GF-D8 (cell line): ENCODE measurements around the gene LRRC59.

Experiments used
- DNase-seq: peaks from one replicate; lab custom pipeline; 2025; lab: John Stamatoyannopoulos, UW

LRRC59 gene

DNA sequence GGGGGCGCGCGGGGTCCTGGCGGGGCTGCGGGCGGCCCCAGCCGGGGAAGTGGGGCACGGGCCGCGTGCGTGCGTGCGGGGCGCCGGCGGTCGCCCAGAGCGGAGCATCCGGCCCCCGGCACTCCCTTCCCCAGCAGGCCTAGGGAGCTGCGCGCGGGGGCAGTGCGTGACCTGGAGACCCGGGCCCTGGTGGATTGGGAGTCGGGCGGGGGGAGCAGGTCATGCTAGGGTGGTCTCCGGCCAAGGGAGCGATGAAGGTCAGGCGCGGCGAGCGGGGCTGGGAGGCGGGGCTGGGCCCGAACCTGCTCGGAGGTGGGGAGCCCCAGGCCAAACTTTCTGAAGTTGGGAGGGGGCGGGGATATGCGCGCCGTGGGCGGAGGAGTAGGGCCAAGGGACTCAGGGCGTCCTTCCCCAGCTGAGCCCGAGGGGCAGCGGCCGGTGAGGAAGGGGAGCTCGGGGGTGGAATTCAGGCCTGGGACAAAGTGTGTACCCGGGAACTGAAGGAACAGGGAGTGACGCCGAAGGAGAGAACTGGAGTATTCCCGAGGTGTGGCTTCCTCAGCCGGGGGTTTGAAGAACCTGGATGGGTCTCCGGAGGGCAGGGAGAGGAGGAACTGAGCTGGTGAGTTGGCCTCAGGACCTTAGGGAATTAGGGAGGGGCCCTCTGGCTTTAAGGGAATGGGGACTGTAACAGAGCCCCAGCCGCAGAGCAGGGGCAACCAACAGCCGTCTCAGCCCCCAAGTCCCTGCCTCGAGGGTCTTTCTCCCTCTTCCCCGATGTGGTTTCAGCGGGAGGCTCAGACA lies 50.8 kb downstream of the LRRC59 start:
- peak; percentile 9 for DNase-seq

DNA sequence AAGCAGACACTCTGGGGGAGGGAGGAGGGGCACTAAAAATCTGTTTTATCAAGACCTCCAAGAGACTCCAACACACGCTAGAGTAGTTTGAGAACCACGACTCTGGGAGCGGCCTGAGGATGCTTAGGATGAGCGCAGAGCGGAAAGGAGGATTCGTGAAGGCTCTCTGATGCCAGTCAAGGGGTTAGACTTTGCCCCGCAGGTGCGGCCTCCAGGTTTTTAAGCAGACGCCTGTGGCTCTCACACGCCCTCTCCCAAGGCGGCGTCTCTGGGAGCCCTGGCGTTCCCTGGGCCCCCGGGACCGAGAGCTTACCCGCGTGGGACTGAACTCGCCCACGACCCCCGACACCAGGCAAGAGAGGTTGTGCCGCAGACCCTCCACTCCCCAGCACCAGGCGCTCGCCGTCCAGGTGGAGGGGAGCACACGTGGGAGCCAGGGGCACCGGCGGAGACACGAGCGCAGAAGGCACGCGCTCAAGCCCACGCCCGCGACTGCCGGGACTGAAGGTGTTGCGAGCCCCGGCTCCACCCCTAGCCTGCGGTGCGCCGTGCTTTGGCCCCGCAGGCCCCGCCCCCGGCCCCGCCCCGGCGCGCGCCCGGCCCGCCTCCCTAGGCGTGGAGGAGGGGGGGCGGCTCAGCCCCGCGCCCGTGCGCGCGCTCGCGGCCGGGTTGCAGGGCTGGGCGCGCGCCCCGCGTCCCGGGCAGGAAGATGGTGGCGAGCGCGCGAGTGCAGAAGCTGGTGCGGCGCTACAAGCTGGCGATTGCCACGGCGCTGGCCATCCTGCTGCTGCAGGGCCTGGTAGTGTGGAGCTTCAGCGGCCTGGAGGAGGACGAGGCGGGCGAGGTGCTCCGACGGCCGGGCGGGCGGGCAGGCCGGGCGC lies 51.7 kb downstream of the LRRC59 start, which contains the start of gene XYLT2:
TSS of gene XYLT2 (plus strand) at position 695 of the 881 bp plus-strand sequence. CDS start at position 710, 15 bp downstream.
- peak; percentile 37 for DNase-seq

DNA sequence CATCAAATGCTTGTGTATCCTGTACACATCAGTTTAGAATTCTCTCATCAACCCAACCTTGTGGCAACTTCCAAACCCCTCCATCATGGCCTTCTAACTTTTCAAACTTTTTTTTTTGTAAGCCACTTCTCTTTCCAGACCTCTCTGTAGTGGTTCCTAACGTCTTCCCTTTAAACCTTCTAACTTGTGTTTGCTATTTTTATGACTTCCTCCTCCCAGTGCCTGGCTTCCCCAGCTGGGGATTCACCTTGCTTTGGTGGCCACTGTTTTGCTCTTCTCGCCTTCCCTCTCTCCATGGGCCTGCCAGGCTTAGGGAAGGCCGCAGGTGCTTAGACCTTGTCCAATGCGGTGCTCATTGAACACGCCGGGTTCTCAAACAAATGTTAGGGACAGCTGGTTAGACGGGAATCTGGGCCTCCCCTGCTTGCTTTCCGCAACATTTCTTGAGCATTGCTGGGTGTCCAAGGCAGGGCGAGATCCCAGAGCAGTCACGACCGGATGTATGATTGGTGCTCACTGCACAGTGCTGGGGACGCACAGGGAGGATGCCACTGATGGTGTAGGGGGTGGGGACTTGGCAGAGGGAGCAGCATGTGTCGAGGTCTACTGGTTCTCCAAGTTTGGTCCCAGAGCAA lies 52.5 kb downstream of the LRRC59 start:
- peak; percentile 12 for DNase-seq

DNA sequence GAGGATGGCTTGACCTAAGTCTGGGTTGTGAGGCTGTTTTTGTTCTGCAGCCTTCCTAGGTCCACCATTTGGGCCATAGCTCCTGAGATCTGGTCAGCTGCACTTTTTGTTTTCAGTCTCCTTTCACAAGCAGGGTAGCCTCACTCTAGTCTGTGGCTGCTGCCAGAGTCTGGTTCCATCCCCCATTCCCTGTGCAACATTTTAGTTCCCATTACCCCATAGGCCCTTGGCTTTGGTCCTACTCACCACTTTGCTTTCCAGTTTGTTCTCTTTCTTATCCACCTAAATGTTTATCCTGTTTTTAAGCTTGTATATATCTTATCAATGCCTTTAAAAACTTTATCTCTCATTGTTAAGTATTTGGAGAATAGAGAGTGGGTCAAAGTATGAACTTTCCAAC lies 57.9 kb downstream of the LRRC59 start:
- DNase-seq, result no peak

DNA sequence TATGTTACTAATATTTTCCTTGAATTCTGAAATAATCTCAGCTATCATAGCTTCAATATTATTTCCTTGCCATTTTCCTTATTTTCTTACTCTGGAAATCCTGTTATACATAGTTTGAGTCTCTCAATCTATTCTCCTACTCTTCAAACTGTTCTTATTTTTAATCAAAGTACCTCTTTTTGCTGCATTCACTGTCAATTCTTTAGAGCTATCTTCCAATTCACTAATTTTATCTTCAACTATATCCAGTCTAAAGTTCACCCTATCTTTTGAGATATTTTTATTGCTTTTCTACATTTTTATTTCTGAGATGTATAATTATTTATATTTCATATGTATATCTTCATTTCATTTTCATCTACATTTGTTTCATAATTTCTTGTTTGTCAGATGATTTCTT lies 58.7 kb downstream of the LRRC59 start:
- DNase-seq, result no peak

DNA sequence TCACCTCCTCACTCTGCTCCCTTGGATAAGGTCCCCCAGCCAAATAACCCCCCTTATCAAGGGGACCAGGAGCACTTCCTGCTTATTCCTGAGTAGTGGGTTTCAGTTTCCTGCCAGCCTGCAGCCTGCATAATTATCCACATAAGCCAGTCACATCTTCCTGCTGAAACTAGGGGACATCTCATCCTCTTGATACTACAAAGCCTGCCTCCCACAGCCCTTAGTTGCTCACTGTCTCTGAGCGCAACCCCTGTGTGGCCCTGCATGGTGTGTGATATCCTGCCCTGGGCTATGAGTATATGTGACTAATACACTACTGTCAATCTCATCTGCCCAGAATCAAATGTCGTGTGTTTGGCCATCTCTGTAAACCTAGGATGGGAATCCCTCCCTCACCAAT lies 59.4 kb downstream of the LRRC59 start:
- no peak for DNase-seq

DNA sequence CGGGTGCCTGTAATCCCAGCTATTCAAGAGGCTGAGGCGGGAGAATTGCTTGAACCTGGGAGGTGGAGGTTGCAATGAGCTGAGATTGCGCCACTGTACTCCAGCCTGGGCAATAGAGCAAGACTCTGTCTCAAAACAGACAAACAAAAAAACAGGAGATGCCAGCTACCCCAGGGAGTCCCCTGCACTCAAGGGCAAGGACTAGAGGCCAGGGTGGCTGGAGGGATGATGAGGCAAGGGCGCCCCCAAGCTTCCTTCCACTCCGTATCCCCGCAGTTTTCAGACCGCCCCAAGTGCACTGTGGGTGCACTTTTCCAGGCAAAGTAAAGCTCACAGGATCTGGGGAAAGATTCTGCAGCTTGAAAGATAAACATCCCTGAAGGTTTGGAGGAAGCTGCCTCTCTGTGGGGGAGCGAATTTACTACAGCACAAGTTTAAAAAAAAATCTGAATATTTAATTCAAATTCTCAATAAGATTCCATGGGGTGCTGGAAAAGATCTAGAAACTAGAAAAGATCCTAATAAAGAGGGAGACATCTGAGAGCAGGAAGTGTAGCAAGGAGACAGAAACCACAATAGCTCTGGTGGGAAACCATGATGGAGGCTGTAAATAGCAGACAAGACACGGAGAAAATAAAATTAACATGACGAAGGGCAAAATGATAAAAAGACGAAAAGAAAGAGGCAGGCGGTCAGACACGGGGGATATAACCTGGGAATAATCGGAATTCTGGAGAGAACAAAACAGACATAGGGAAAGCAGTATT lies 63.8 kb downstream of the LRRC59 start:
- peak; percentile 0 for DNase-seq

DNA sequence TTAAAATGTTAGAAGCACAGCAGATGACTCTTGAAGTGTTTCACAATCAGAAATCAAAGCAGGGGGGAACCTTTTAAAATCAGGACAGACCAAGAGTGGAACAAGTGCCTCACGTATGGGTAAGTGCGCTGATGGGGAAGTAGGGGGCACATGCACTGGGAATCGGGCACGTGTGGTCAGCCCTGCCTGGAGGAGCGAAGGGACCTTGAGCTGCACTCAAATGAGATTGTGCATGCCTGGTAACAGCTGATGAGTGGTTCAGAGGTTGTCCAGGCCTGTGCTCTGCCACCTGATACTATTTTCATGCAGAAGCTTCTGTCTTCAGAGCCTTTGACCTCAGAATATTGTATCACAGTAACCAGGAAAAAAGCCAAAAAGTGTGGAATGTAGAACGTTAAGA lies 65.1 kb downstream of the LRRC59 start:
- DNase-seq, result no peak
